OCI-LY7 (cell line): ENCODE data around the gene NDUFA8. TPM values are rescaled to one million over a fixed set of nuclear protein-coding genes. Genes with fewer than 3 reads are reported as not detected.

Source experiments
- BruUV-seq: library from RNA; stranded (reverse); fragments of 400-500 nt; replicated peaks from 2 replicates; lab custom pipeline; 2021; lab: Mats Ljungman, UMichigan
- CTCF ChIA-PET: fragments of 300-600 bp; sonication (Branson Sonifier 250); formaldehyde crosslinking; loops from one replicate; lab custom pipeline; 2022; ENCODE audit warnings: antibody characterized with exemption; ENCODE audit not compliant: unreplicated experiment; lab: Charles Lee
- POLR2A ChIA-PET: fragments of 300-600 bp; sonication (Branson Sonifier 250); formaldehyde crosslinking; loops from one replicate; lab custom pipeline; 2022; ENCODE audit warnings: antibody characterized with exemption; lab: Charles Lee
- DNase-seq: peaks from one replicate; pipeline ENCODE4 v3.0.0-alpha.2; 2015; ENCODE audit warnings: low spot score
- H2AFZ ChIP-seq: fragments of 200-600 bp; sonication (generic), shearing (Covaris generic); 2 replicates; pipeline ENCODE4 v1.6.1; 2014; ENCODE audit warnings: mild to moderate bottlenecking, antibody characterized with exemption, low read length, moderate library complexity
- H3K27ac ChIP-seq: fragments of 200-600 bp; sonication (generic); 2 replicates; pipeline ENCODE4 v1.5.1; 2014; ENCODE audit warnings: mixed run types, low read depth, mild to moderate bottlenecking, moderate library complexity, low read length, inconsistent platforms; ENCODE audit not compliant: poor library complexity, severe bottlenecking
- H3K36me3 ChIP-seq: fragments of 200-600 bp; sonication (generic); 2 replicates; pipeline ENCODE4 v1.6.1; 2014; ENCODE audit warnings: mild to moderate bottlenecking, antibody characterized with exemption, low read length, moderate library complexity, mixed read lengths; ENCODE audit not compliant: insufficient read depth
- H3K4me1 ChIP-seq: fragments of 200-600 bp; sonication (generic); 2 replicates; pipeline ENCODE4 v1.5.1; 2014; ENCODE audit warnings: mild to moderate bottlenecking, low read length; ENCODE audit not compliant: insufficient read depth, poor library complexity, severe bottlenecking
- H3K4me2 ChIP-seq: fragments of 200-600 bp; sonication (generic); 2 replicates; pipeline ENCODE4 v1.6.1; 2014; ENCODE audit warnings: mild to moderate bottlenecking, low read length
- H3K4me3 ChIP-seq: fragments of 200-600 bp; sonication (generic); 2 replicates; pipeline ENCODE4 v1.5.1; 2014; ENCODE audit warnings: mild to moderate bottlenecking, low read depth, low read length; ENCODE audit not compliant: poor library complexity, severe bottlenecking
- H3K79me2 ChIP-seq: fragments of 200-600 bp; sonication (generic); 2 replicates; pipeline ENCODE4 v1.6.1; 2016; ENCODE audit warnings: low read depth, mild to moderate bottlenecking, low read length, moderate library complexity, mixed read lengths; ENCODE audit not compliant: insufficient read depth
- H3K9me2 ChIP-seq: fragments of 200-600 bp; sonication (generic); 2 replicates; pipeline ENCODE4 v1.6.1; 2016; ENCODE audit warnings: mild to moderate bottlenecking, low read length, mixed read lengths; ENCODE audit not compliant: insufficient read depth
- H3K9me3 ChIP-seq: fragments of 200-600 bp; sonication (generic); 2 replicates; pipeline ENCODE4 v1.6.1; 2014; ENCODE audit warnings: mild to moderate bottlenecking, mixed run types, low read length, mixed read lengths
- H4K20me1 ChIP-seq: fragments of 200-600 bp; sonication (generic); 2 replicates; pipeline ENCODE4 v1.6.1; 2014; ENCODE audit warnings: mild to moderate bottlenecking, antibody characterized with exemption, low read length, moderate library complexity, mixed read lengths; ENCODE audit not compliant: insufficient read depth
- EZH2phosphoT487 ChIP-seq: fragments of 200-600 bp; sonication (generic); IDR thresholded peaks from 2 replicates; pipeline ENCODE4 v1.6.1; 2018; ENCODE audit warnings: low read depth, borderline replicate concordance, mild to moderate bottlenecking, mixed run types, antibody characterized with exemption, low read length, moderate library complexity, mixed read lengths
- intact Hi-C: fragments of 100-400 bp; cut with micrococcal nuclease; formaldehyde crosslinking; loops from one replicate; pipeline ENCODE4 v1.10.0; 2022; ENCODE audit not compliant: unreplicated experiment
- total RNA-seq, 2 experiments: library from RNA; depleted of rRNA in 1 of 2; stranded (reverse); fragments of >200 nt in 1 of 2; shearing (Covaris generic) in 1 of 2; gene quantifications; 2 replicates each; pipeline ENCODE4 v1.2.3, GENCODE V29; 2014 to 2022
- TF ChIP-seq, protein P1 (sequence below): fragments of 200-600 bp; sonication (generic); conservative IDR thresholded peaks from 2 replicates; pipeline ENCODE4 v1.5.1; 2014; ENCODE audit warnings: mild to moderate bottlenecking, antibody characterized with exemption, low read length, moderate library complexity, mixed read lengths

The NDUFA8 gene
- total RNA-seq, 2 experiments from 2014 or later = 24.2 to 51.0 TPM

DNA sequence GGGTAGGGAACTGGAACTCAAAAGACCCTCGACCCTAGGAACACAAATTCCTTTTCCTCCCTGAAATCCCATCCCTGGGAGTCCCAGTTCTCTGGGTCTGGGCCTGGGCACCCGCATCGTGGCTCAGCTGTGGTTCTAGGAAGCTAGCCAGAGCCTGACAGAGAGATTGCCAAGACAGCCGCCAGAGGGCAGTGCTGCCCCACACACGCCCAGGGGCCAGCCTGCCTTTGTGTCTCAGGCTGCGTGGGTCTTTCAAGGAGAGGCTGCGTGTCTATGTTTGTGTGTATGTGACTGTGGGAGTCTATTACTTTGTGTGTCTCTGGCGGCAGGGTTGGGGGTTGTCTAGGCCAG, 34.4 kb downstream of the NDUFA8 start:
- ChIA-PET CTCF (interaction anchor here (0.6 to 2.5 kb wide), 7 partner anchors 24 to 228 kb away, joined by 3 to 26 read pairs (median 3); partner anchors contain the start of genes MRRF, NDUFA8 and RBM18), POLR2A (interaction anchor here (0.9 to 1.6 kb wide), 2 partner anchors 23 to 226 kb away, joined by 3 to 5 read pairs; no protein-coding TSS in a partner anchor)
- Histone ChIP-seq H3K9me3 (no peaks in the 10 kb centered on the region), H3K9me2 (no peaks in the 10 kb centered on the region), H3K79me2 (no peaks in the 10 kb centered on the region), H3K36me3 (no peaks in the 10 kb centered on the region), H3K27ac (no peak overlapping the region), H4K20me1 (no peaks in the 10 kb centered on the region), H3K4me3 (no peak overlapping the region), H3K4me1 (peaks cover 5% of the 10 kb centered on the region), H2AFZ (no peak overlapping the region), H3K4me2 (no peak overlapping the region)
- TF ChIP-seq, protein P1, sequence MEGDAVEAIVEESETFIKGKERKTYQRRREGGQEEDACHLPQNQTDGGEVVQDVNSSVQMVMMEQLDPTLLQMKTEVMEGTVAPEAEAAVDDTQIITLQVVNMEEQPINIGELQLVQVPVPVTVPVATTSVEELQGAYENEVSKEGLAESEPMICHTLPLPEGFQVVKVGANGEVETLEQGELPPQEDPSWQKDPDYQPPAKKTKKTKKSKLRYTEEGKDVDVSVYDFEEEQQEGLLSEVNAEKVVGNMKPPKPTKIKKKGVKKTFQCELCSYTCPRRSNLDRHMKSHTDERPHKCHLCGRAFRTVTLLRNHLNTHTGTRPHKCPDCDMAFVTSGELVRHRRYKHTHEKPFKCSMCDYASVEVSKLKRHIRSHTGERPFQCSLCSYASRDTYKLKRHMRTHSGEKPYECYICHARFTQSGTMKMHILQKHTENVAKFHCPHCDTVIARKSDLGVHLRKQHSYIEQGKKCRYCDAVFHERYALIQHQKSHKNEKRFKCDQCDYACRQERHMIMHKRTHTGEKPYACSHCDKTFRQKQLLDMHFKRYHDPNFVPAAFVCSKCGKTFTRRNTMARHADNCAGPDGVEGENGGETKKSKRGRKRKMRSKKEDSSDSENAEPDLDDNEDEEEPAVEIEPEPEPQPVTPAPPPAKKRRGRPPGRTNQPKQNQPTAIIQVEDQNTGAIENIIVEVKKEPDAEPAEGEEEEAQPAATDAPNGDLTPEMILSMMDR = peak; percentile 92
- TF ChIP-seq EZH2phosphoT487 = no peak
- peak; percentile 74 for DNase-seq
- intact Hi-C loops = loop anchor here (1.0 kb wide), 1 partner anchor 225 kb away; no protein-coding TSS in a partner anchor
- no TSS peak for BruUV-seq

DNA sequence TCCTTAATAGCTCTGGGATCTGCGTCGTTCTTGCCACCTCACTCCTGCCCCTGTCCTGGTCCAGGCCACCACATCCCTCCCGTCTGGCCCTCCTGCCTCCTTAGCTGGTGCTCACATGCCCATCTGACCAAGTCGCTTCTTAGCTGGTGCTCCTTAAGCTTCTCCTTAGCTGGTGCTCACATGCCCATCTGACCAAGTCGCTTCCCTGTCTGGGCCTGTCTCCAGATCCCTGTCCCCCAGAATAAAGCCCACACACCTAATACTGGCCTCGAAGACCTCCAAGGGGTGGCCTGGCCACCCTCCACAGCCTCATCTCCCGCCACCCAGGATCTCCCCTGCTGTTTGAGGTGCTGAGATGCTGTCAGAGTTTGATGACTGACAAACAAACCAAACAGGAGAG, 35.1 kb downstream of the NDUFA8 start:
- no peak overlapping the region for H3K4me3 ChIP-seq
- H3K9me2 ChIP-seq = no peaks in the 10 kb centered on the region
- H2AFZ ChIP-seq = no peak overlapping the region
- intact Hi-C loops = loop anchor here (5.0 kb wide), 1 partner anchor 328 kb away; no protein-coding TSS in a partner anchor
- H3K4me2 ChIP-seq = no peak overlapping the region
- DNase-seq = no peak
- ChIA-PET CTCF (interaction anchor here (0.6 to 2.5 kb wide), 7 partner anchors 23 to 229 kb away, joined by 3 to 26 read pairs (median 3); partner anchors contain the start of genes MRRF, NDUFA8 and RBM18), POLR2A (interaction anchor here (0.9 to 1.6 kb wide), 2 partner anchors 23 to 227 kb away, joined by 3 to 5 read pairs; no protein-coding TSS in a partner anchor)
- peaks cover 5% of the 10 kb centered on the region for H3K4me1 ChIP-seq
- H3K9me3 ChIP-seq = no peaks in the 10 kb centered on the region
- no peaks in the 10 kb centered on the region for H3K36me3 ChIP-seq
- no peak overlapping the region for H3K27ac ChIP-seq
- BruUV-seq = no TSS peak
- H3K79me2 ChIP-seq = no peaks in the 10 kb centered on the region
- TF ChIP-seq EZH2phosphoT487 = no peak
- TF ChIP-seq, protein P1 = no peak
- H4K20me1 ChIP-seq = no peaks in the 10 kb centered on the region

DNA sequence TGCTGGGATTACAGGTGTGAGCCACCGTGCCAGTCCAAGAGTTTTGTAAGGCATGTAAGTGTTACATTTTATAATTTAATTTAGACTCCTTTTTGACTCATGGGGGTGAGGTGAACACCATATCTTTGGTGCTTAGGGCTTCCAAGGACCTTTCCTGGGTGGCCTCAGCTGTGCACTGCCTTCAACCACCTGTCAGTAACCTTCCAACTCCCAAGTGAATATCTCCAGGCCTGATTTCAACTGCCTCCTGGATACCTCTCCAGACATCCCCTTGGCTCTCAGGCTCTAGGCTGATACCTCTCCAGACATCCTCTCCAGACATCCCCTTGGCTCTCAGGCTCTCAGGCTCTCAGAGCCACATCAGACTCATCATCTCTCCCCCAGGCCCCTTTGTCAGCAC, 35.5 kb downstream of the NDUFA8 start:
- peaks cover 5% of the 10 kb centered on the region for H3K4me1 ChIP-seq
- no peak for TF ChIP-seq EZH2phosphoT487
- TF ChIP-seq, protein P1 = no peak
- no peak overlapping the region for H2AFZ ChIP-seq
- H3K9me3 ChIP-seq = no peaks in the 10 kb centered on the region
- intact Hi-C loops = loop anchor here (5.0 kb wide), 1 partner anchor 328 kb away; no protein-coding TSS in a partner anchor
- ChIA-PET CTCF (interaction anchor here (1.5 to 2.5 kb wide), 3 partner anchors 25 to 226 kb away, joined by 7 to 26 read pairs (median 10); no protein-coding TSS in a partner anchor), POLR2A (interaction anchor here (1.6 kb wide), 1 partner anchor 227 kb away, joined by 5 read pairs; no protein-coding TSS in a partner anchor)
- H3K79me2 ChIP-seq = no peaks in the 10 kb centered on the region
- H3K4me3 ChIP-seq = no peak overlapping the region
- H3K9me2 ChIP-seq = no peaks in the 10 kb centered on the region
- H3K27ac ChIP-seq = no peak overlapping the region
- H3K4me2 ChIP-seq = no peak overlapping the region
- no peaks in the 10 kb centered on the region for H3K36me3 ChIP-seq
- no TSS peak for BruUV-seq
- H4K20me1 ChIP-seq = no peaks in the 10 kb centered on the region
- no peak for DNase-seq
